ENCODE results near the gene MRTFB. TPM values are rescaled to one million over a fixed set of nuclear protein-coding genes. Genes with fewer than 3 reads are reported as not detected.

MRTFB gene
- total and polyA plus RNA-seq, 2 donors (not counting 3 experiments of a cell fraction or from before 2014, with no cell fraction given): 19.6 to 49.5 TPM

GRCh38 chr16:14062261-14062660 lies 8.9 kb upstream of the MRTFB start:
- ChIA-PET POLR2A (no interaction called here), CTCF (interaction anchor here (1.1 kb wide), 1 partner anchor 139 kb away, joined by 5 read pairs; no protein-coding TSS in a partner anchor)
- no peaks in the 10 kb centered on the region for H4K20me1 ChIP-seq (replicated peaks; ENCODE audit: control insufficient read depth, extremely low read depth, insufficient read depth, low read length)
- H3K27me3 ChIP-seq (ENCODE audit: control insufficient read depth in 2 of 2, insufficient read depth in 2 of 2, low read length in 2 of 2): no peaks in the 10 kb centered on the region
- H3K9me3 ChIP-seq (replicated peaks; ENCODE audit: control insufficient read depth, insufficient read depth, low read length): no peaks in the 10 kb centered on the region
- H3K4me1 ChIP-seq (ENCODE audit: control insufficient read depth, extremely low read depth, insufficient read depth, low read length): peaks cover 13% of the 10 kb centered on the region
- no peak for FAIRE-seq
- no peaks in the 10 kb centered on the region for H3K9me1 ChIP-seq (replicated peaks; ENCODE audit: control insufficient read depth, extremely low read depth, insufficient read depth, low read length)
- DNase-seq (ENCODE audit: low read depth, low spot score): no peak
- H3K36me3 ChIP-seq (ENCODE audit: control insufficient read depth in 2 of 2, extremely low read depth in 1 of 2, insufficient read depth in 2 of 2, low read length in 2 of 2): no peaks in the 10 kb centered on the region
- no peak overlapping the region for H3K27ac ChIP-seq (ENCODE audit: insufficient read depth, low read depth, low read length)
- H3K79me2 ChIP-seq (ENCODE audit: control insufficient read depth, insufficient read depth, low read length): no peaks in the 10 kb centered on the region
- H2AFZ ChIP-seq (ENCODE audit: low read depth, low read length): no peak overlapping the region
- TF ChIP-seq, protein P1, sequence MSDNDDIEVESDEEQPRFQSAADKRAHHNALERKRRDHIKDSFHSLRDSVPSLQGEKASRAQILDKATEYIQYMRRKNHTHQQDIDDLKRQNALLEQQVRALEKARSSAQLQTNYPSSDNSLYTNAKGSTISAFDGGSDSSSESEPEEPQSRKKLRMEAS (IDR thresholded peaks at IDR 0.05; ENCODE audit: insufficient read depth, insufficient read length): no peak
- no peak for TF ChIP-seq EZH2 (IDR thresholded peaks at IDR 0.05; ENCODE audit: borderline replicate concordance, low read depth, low read length, severe bottlenecking)
- TF ChIP-seq MYC (IDR thresholded peaks at IDR 0.05; ENCODE audit: low read depth, low read length): no peak
- TF ChIP-seq POLR2A (IDR thresholded peaks at IDR 0.05; ENCODE audit: low read depth, low read length): no peak
- no peak for TF ChIP-seq GATA2 (IDR thresholded peaks at IDR 0.05; ENCODE audit: insufficient read depth, insufficient read length, low read depth, low read length)
- no peak for TF ChIP-seq JUN (IDR thresholded peaks at IDR 0.05; ENCODE audit: borderline replicate concordance, insufficient read depth, insufficient read length, low read depth)
- TF ChIP-seq, protein P2, sequence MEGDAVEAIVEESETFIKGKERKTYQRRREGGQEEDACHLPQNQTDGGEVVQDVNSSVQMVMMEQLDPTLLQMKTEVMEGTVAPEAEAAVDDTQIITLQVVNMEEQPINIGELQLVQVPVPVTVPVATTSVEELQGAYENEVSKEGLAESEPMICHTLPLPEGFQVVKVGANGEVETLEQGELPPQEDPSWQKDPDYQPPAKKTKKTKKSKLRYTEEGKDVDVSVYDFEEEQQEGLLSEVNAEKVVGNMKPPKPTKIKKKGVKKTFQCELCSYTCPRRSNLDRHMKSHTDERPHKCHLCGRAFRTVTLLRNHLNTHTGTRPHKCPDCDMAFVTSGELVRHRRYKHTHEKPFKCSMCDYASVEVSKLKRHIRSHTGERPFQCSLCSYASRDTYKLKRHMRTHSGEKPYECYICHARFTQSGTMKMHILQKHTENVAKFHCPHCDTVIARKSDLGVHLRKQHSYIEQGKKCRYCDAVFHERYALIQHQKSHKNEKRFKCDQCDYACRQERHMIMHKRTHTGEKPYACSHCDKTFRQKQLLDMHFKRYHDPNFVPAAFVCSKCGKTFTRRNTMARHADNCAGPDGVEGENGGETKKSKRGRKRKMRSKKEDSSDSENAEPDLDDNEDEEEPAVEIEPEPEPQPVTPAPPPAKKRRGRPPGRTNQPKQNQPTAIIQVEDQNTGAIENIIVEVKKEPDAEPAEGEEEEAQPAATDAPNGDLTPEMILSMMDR (IDR thresholded peaks at IDR 0.05; ENCODE audit: extremely low read depth in 1 of 2, insufficient read depth in 1 of 2, low read depth in 1 of 2, low read length in 2 of 2): no peak
- no peak for TF ChIP-seq FOS (IDR thresholded peaks at IDR 0.05; ENCODE audit: borderline replicate concordance, insufficient read depth, low read length)
- no peak for TF ChIP-seq POLR2AphosphoS5 (IDR thresholded peaks at IDR 0.05; ENCODE audit: insufficient read depth, low read depth, low read length)
- dilution Hi-C loops (cut with MboI; ENCODE audit: extremely low pct_ligation_motif_present, low sequenced_read_pairs) (no loop called here), intact Hi-C loops (cut with micrococcal nuclease) (no loop called here)
- no peak overlapping the region for H3K9ac ChIP-seq (replicated peaks; ENCODE audit: extremely low read depth, insufficient read depth, low read length)
- no peak overlapping the region for H3K4me2 ChIP-seq (ENCODE audit: insufficient read depth, low read length)
- H3K4me3 ChIP-seq (replicated peaks in 1 of 3; ENCODE audit: insufficient read depth in 1 of 3, low read depth in 1 of 3, low read length in 3 of 3): no peak overlapping the region
- no TSS peak for BruUV-seq (replicated peaks)

Measured in endothelial cell of umbilical vein (primary cell).